HepG2 (cell line): ENCODE data around the gene PIANP. TPM values are rescaled to one million over a fixed set of nuclear protein-coding genes. Genes with fewer than 3 reads are reported as not detected.
A peak's percentile ranks its signal among the peaks of the same experiment; 100 is the strongest.

Experiments
- ATAC-seq: fragments of 200-7000 bp; cut with Tn5 transposase; 3 replicates; pipeline ENCODE4 v1.9.1; 2020; ENCODE audit warnings: mild to moderate bottlenecking, moderate library complexity
- BruUV-seq: library from RNA; stranded (reverse); fragments of 400-500 nt; replicated peaks from 2 replicates; lab custom pipeline; 2021; lab: Mats Ljungman, UMichigan
- CTCF ChIA-PET: fragments of 300-600 bp; formaldehyde crosslinking; extraction: SDS; loops from one replicate; lab custom pipeline; 2021; ENCODE audit warnings: low total read pairs, inconsistent platforms, low intra/inter-chr PET ratio; lab: Yijun Ruan, JAX
- POLR2A ChIA-PET: fragments of 350-600 bp; sonication (Branson Sonifier 250); formaldehyde crosslinking; loops from one replicate; lab custom pipeline; 2020; ENCODE audit warnings: antibody characterized with exemption, inconsistent platforms; lab: Yijun Ruan, JAX
- DNase-seq: peaks from one replicate; pipeline ENCODE4 v3.0.0-alpha.2; 2015; ENCODE audit warnings: low spot score
- FAIRE-seq: peaks from 3 replicates; lab custom pipeline; 2011; peaks lifted over from hg19 to GRCh38; lab: Jason Lieb, UNC
- H2AFZ ChIP-seq: one replicate; pipeline ENCODE4 v1.6.1; 2011; ENCODE audit warnings: low read length, inconsistent platforms
- H3K27ac ChIP-seq: fragments of 300-600 bp; 3 replicates; pipeline ENCODE4 v1.8.0; 2011; ENCODE audit warnings: mixed run types, mild to moderate bottlenecking, mixed read lengths, low read length, inconsistent platforms; ENCODE audit not compliant: insufficient read depth; ENCODE audit errors: extremely low read length
- H3K27me3 ChIP-seq, 2 experiments: fragments of 200-600 bp in 1 of 2; 2 replicates in 1 of 2; 3 replicates in 1 of 2; pipeline versions ENCODE4 v1.6.0 to v1.8.0; 2011; ENCODE audit warnings: low read length in 2 of 2, mild to moderate bottlenecking in 2 of 2, moderate library complexity in 2 of 2, inconsistent platforms in 1 of 2; ENCODE audit not compliant: insufficient read depth in 2 of 2, control insufficient read depth in 1 of 2
- H3K36me3 ChIP-seq, 2 experiments: fragments of 200-600 bp in 1 of 2; replicated peaks in 1 of 2; 2 replicates in 1 of 2; 3 replicates in 1 of 2; pipeline versions ENCODE4 v1.5.1 to v1.8.0; 2011; ENCODE audit warnings: low read length in 2 of 2, inconsistent platforms in 1 of 2; ENCODE audit not compliant: insufficient read depth in 2 of 2, control insufficient read depth in 1 of 2
- H3K4me1 ChIP-seq: 2 replicates; pipeline ENCODE4 v1.5.1; 2012; ENCODE audit warnings: low read length, inconsistent platforms; ENCODE audit not compliant: insufficient read depth
- H3K4me2 ChIP-seq: 2 replicates; pipeline ENCODE4 v1.6.0; 2011; ENCODE audit warnings: low read depth, low read length, inconsistent platforms
- H3K4me3 ChIP-seq, 3 experiments: fragments of 200-600 bp in 1 of 3; sonication (generic), shearing (Covaris generic) in 1 of 3; replicated peaks in 1 of 3; 2 replicates each; pipeline ENCODE4 v1.5.1; 2011 to 2016; ENCODE audit warnings: low read length in 3 of 3, inconsistent platforms in 2 of 3, low read depth in 2 of 3, mild to moderate bottlenecking in 2 of 3, control low read depth in 1 of 3, mixed read lengths in 1 of 3; ENCODE audit not compliant: insufficient read depth in 1 of 3
- H3K79me2 ChIP-seq: one replicate; pipeline ENCODE4 v1.6.1; 2011; ENCODE audit warnings: low read length, inconsistent platforms; ENCODE audit not compliant: insufficient read depth
- H3K9ac ChIP-seq: 2 replicates; pipeline ENCODE4 v1.6.0; 2011; ENCODE audit warnings: mild to moderate bottlenecking, low read depth, low read length, inconsistent platforms; ENCODE audit not compliant: insufficient read depth
- H3K9me3 ChIP-seq: 2 replicates; pipeline ENCODE4 v1.5.1; 2012; ENCODE audit warnings: mild to moderate bottlenecking, low read length
- H4K20me1 ChIP-seq: 2 replicates; pipeline ENCODE4 v1.6.0; 2011; ENCODE audit warnings: inconsistent platforms, mild to moderate bottlenecking, low read length, moderate library complexity; ENCODE audit not compliant: insufficient read depth
- CENPT ChIP-seq: sonication (generic); formaldehyde crosslinking; IDR thresholded peaks from 2 replicates; pipeline ENCODE4 v1.8.0; 2022; ENCODE audit warnings: low read depth, mild to moderate bottlenecking, moderate library complexity, missing genetic modification reagents
- DMAP1 ChIP-seq: IDR thresholded peaks from 2 replicates; pipeline ENCODE4 v1.6.1; 2016
- GATA4 ChIP-seq: sonication (generic); IDR thresholded peaks from 2 replicates; pipeline ENCODE4 v1.6.1; 2016; ENCODE audit warnings: antibody characterized with exemption, low read depth, borderline replicate concordance
- JDP2 ChIP-seq: sonication (generic); formaldehyde crosslinking; IDR thresholded peaks from 2 replicates; pipeline ENCODE4 v1.8.1; 2022; ENCODE audit warnings: missing genetic modification reagents, borderline replicate concordance
- KAT8 ChIP-seq: IDR thresholded peaks from 2 replicates; pipeline ENCODE4 v1.6.1; 2016; ENCODE audit warnings: missing genetic modification reagents, missing compliant biosample characterization
- MAX ChIP-seq: IDR thresholded peaks from 2 replicates; pipeline ENCODE4 v1.6.1; 2012; ENCODE audit warnings: inconsistent platforms
- SNRNP70 ChIP-seq: fragments of 200-400 bp; formaldehyde crosslinking; IDR thresholded peaks from 2 replicates; pipeline ENCODE4 v1.6.1; 2017; ENCODE audit warnings: mild to moderate bottlenecking, low read depth, low read length, moderate library complexity
- ZNF280D ChIP-seq: sonication (generic); formaldehyde crosslinking; IDR thresholded peaks from 2 replicates; pipeline ENCODE4 v1.5.1; 2020; ENCODE audit warnings: mild to moderate bottlenecking, missing genetic modification reagents
- ZNF33A ChIP-seq: sonication (generic); formaldehyde crosslinking; IDR thresholded peaks from 2 replicates; pipeline ENCODE4 v1.5.1; 2020; ENCODE audit warnings: missing genetic modification reagents, mild to moderate bottlenecking, moderate library complexity, borderline replicate concordance
- ZNF678 ChIP-seq: sonication (generic); formaldehyde crosslinking; IDR thresholded peaks from 2 replicates; pipeline ENCODE4 v1.4.0; 2020; ENCODE audit warnings: mild to moderate bottlenecking, missing genetic modification reagents
- WGBS: methylation state at CpG from one replicate; pipeline ENCODE4 v1.1.6; 2017; ENCODE audit warnings: low lambda C conversion rate; 5-methylcytosine and 5-hydroxymethylcytosine counted together
- in situ Hi-C: cut with HindIII; loops from 2 replicates; pipeline ENCODE4 v1.10.0; 2017; ENCODE audit warnings: low pct_unique_long_range_greater_than_20kb; ENCODE audit not compliant: extremely low pct_ligation_motif_present
- intact Hi-C: fragments of 100-400 bp; cut with micrococcal nuclease; formaldehyde crosslinking; loops from one replicate; pipeline ENCODE4 v1.10.0; 2022; ENCODE audit not compliant: unreplicated experiment
- polyA plus RNA-seq, 8 experiments: library from polyadenylated mRNA; depleted of rRNA in 3 of 8; stranded (reverse) in 7 of 8; unstranded in 1 of 8; fragments of >200 nt; fragmentation: Illumina TruSeq in 4 of 8; extraction: Trizol in 4 of 8; gene quantifications; 2 replicates each; pipeline versions ENCODE4 v1.2.1 to v1.2.3, GENCODE V29; 2011 to 2016; ENCODE audit warnings: low read depth in 4 of 8, missing spikeins in 1 of 8, mixed read lengths in 1 of 8; ENCODE audit not compliant: insufficient read depth in 1 of 8
- total RNA-seq, 5 experiments: library from RNA; depleted of rRNA; stranded (reverse); fragments of >200 nt; fragmentation: Illumina TruSeq; extraction: Trizol; gene quantifications; 2 replicates each; pipeline ENCODE4 v1.2.3, GENCODE V29; 2016; ENCODE audit warnings: low read depth in 1 of 5
- TF ChIP-seq, protein P1 (sequence below): sonication (generic); formaldehyde crosslinking; IDR thresholded peaks from 2 replicates; pipeline ENCODE4 v1.4.0; 2020; ENCODE audit warnings: mild to moderate bottlenecking, missing genetic modification reagents, borderline replicate concordance
- TF ChIP-seq, protein P2 (sequence below): sonication (generic); formaldehyde crosslinking; IDR thresholded peaks from 2 replicates; pipeline ENCODE4 v1.8.0; 2023; ENCODE audit warnings: mild to moderate bottlenecking, missing genetic modification reagents

PIANP gene
- total and polyA plus RNA-seq, 2 of the 13 experiments (the other 11 are each of a cell fraction or from before 2014, with no cell fraction given), result not detected

DNA sequence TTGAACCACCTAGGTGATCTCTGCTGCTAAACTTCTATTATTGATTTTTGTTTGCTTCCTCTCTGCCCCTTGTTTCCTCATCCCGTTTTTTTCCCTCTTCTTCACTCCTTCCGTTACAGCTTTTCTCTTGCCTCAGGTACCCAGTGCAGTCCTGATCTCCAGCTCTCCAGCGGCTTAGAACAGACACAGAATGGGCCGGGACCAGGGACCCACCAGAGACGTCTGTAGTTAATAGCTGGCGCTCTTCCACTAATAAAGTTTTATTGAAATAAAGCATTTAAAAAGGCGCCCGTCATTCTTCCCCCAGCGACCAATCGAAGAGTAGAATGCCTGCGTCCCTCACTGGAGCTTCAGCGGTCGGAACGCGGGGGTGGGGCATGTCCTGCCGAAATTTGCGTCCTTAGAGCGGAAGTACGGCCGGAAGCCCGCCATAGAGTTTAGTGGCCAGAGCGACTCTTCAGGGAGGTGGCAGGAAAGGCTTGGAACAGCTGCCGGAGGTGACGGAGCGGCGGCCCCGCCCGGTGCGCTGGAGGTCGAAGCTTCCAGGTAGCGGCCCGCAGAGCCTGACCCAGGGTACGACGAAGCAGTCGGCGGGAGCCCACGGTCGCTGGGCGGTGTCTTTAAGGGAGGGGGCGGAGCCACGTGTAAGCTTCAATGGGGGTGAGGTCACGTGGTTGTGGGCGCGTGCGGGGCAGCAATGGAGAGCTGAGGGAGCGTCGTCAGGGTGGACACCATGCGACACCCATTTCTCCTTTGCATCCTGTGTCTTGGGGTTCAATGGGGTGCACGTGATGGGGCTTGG is 23.2 kb upstream of the PIANP start, which contains the start of gene COPS7A:
Gene COPS7A (plus strand): TSS at position 440 of the 802 bp plus-strand sequence. CDS start 611 bp downstream, outside the sequence.
- Histone ChIP-seq H3K27me3 (no peaks in the 10 kb centered on the region), H3K9ac (peak within 1 kb of the TSS; percentile 85), H3K4me2 (peak within 1 kb of the TSS; percentile 98), H3K36me3 (peaks cover 0 to 10% of the 10 kb centered on the region in 2 experiments; a peak in 1 of 5 replicates), H4K20me1 (no peaks in the 10 kb centered on the region), H3K27ac (peak within 1 kb of the TSS; percentile 82), H3K9me3 (no peaks in the 10 kb centered on the region), H3K4me1 (peaks cover 31% of the 10 kb centered on the region), H2AFZ (peak within 1 kb of the TSS; percentile 93), H3K4me3 (peak within 1 kb of the TSS; percentile 65 to 93 (median 74)), H3K79me2 (peaks cover 3% of the 10 kb centered on the region)
- peak; percentile 94 for FAIRE-seq
- in situ Hi-C loops (no loop called here), intact Hi-C loops (loop anchor here (2.0 kb wide), 1 partner anchor 35 kb away; the partner anchor contains the start of gene ZNF384)
- ChIA-PET POLR2A (interaction anchor here (0.5 to 2.6 kb wide), 38 partner anchors 8 to 388 kb away, joined by 3 to 111 read pairs (median 4); partner anchors contain the start of genes CD4, CDCA3, GAPDH and LTBR), CTCF (no interaction called here)
- no TSS peak for BruUV-seq
- peak; percentile 97 for ATAC-seq
- peak; percentile 97 for DNase-seq
- 2% methylated on average over 37 of the region's 49 CpGs for WGBS
- no peak for TF ChIP-seq SNRNP70
- peak; percentile 90; the same call in 1 of the 2 replicates for TF ChIP-seq ZNF280D (CRISPR knock-in tag)
- TF ChIP-seq KAT8 (CRISPR knock-in tag), result peak; percentile 97
- 0 out of 2 replicates have a peak, but pooled peaks have one; percentile 46 for TF ChIP-seq CENPT (CRISPR knock-in tag)
- TF ChIP-seq, protein P1, sequence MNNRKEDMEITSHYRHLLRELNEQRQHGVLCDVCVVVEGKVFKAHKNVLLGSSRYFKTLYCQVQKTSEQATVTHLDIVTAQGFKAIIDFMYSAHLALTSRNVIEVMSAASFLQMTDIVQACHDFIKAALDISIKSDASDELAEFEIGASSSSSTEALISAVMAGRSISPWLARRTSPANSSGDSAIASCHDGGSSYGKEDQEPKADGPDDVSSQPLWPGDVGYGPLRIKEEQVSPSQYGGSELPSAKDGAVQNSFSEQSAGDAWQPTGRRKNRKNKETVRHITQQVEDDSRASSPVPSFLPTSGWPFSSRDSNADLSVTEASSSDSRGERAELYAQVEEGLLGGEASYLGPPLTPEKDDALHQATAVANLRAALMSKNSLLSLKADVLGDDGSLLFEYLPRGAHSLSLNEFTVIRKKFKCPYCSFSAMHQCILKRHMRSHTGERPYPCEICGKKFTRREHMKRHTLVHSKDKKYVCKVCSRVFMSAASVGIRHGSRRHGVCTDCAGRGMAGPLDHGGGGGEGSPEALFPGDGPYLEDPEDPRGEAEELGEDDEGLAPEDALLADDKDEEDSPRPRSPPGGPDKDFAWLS (CRISPR knock-in tag), result no peak
- no peak for TF ChIP-seq ZNF33A (CRISPR knock-in tag)
- TF ChIP-seq DMAP1, result peak; percentile 91
- peak; percentile 86; the same call in 1 of the 2 replicates for TF ChIP-seq ZNF678 (CRISPR knock-in tag)
- TF ChIP-seq GATA4, result 0 out of 2 replicates have a peak, but pooled peaks have one; percentile 48
- peak; percentile 99 for TF ChIP-seq MAX
- TF ChIP-seq, protein P2, sequence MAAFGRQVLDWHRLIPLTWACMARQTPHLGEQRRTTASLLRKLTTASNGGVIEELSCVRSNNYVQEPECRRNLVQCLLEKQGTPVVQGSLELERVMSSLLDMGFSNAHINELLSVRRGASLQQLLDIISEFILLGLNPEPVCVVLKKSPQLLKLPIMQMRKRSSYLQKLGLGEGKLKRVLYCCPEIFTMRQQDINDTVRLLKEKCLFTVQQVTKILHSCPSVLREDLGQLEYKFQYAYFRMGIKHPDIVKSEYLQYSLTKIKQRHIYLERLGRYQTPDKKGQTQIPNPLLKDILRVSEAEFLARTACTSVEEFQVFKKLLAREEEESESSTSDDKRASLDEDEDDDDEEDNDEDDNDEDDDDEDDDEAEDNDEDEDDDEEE (CRISPR knock-in tag), result peak; percentile 65; the same call in 1 of the 2 replicates
- TF ChIP-seq JDP2 (CRISPR knock-in tag), result no peak; the same call in 1 of the 2 replicates
